Esophagus (tissue), 2 donors: ENCODE data around the gene LATS2. TPM values are rescaled to one million over a fixed set of nuclear protein-coding genes. Genes with fewer than 3 reads are reported as not detected.

Experiments used
- H3K27ac ChIP-seq, 2 donors: one replicate each; pipeline ENCODE4 v1.5.1; 2013; ENCODE audit warnings: low read depth in 2 of 2, mild to moderate bottlenecking in 2 of 2, inconsistent platforms in 1 of 2, low read length in 1 of 2, moderate library complexity in 1 of 2
- H3K27me3 ChIP-seq, 2 donors: one replicate each; pipeline ENCODE4 v1.6.1; 2013; ENCODE audit warnings: low read length in 2 of 2, control low read depth in 1 of 2, mild to moderate bottlenecking in 1 of 2; ENCODE audit not compliant: insufficient read depth in 2 of 2, control insufficient read depth in 1 of 2
- H3K36me3 ChIP-seq, 2 donors: one replicate each; pipeline ENCODE4 v1.6.1; 2013; ENCODE audit warnings: low read length in 1 of 2; ENCODE audit not compliant: control insufficient read depth in 2 of 2, insufficient read depth in 2 of 2
- H3K4me1 ChIP-seq, 2 donors: one replicate each; pipeline ENCODE4 v1.6.1; 2013; ENCODE audit warnings: low read length in 1 of 2; ENCODE audit not compliant: control insufficient read depth in 2 of 2, insufficient read depth in 2 of 2
- H3K4me3 ChIP-seq, 2 donors: one replicate each; pipeline ENCODE4 v1.5.1; 2013; ENCODE audit warnings: low read length in 2 of 2, mild to moderate bottlenecking in 2 of 2, low read depth in 1 of 2, moderate library complexity in 1 of 2
- H3K9me3 ChIP-seq, 2 donors: one replicate each; pipeline ENCODE4 v1.6.1; 2013; ENCODE audit warnings: mild to moderate bottlenecking in 2 of 2, low read depth in 1 of 2, low read length in 1 of 2, moderate library complexity in 1 of 2; ENCODE audit not compliant: control insufficient read depth in 2 of 2, insufficient read depth in 1 of 2
- WGBS, 2 donors: extraction: QIAGEN DNeasy Blood & Tissue Kit; methylation state at CpG; one replicate each; pipeline ENCODE4 v1.1.7; 2013; 5-methylcytosine and 5-hydroxymethylcytosine counted together
- polyA plus RNA-seq, 2 donors: library from polyadenylated mRNA; stranded (reverse); fragments of 200-250 nt; gene quantifications; one replicate each; pipeline ENCODE4 v1.2.3, GENCODE V29; 2013
- donor health status: healthy with polysubstance abuse.
- donor health status: Bipolar disorder and iron deficiency.

LATS2 gene
- polyA plus RNA-seq, 2 donors = 5.1 to 5.2 TPM

GRCh38 chr13:21076253-21076652 is 14.9 kb upstream of the LATS2 start:
- WGBS, 2 donors = 61 to 62% methylated on average over 18 of the region's 18 CpGs
- Histone ChIP-seq H3K36me3 (no peaks in the 10 kb centered on the region), H3K4me3 (peak overlapping the region in 1 of 2 donors; percentile 52), H3K4me1 (no peaks in the 10 kb centered on the region), H3K27ac (no peak overlapping the region), H3K9me3 (no peaks in the 10 kb centered on the region), H3K27me3 (no peaks in the 10 kb centered on the region)

- Histone ChIP-seq H3K27me3 (no peaks in the 10 kb centered on the region), H3K9me3 (no peaks in the 10 kb centered on the region), H3K4me3 (peak overlapping the region; percentile 43 to 52), H3K27ac (peak overlapping the region; percentile 4 to 47), H3K36me3 (no peaks in the 10 kb centered on the region), H3K4me1 (no peaks in the 10 kb centered on the region)
- WGBS, 2 donors = 4% methylated on average over 46 to 52 of the region's 64 CpGs
These were observed 14.2 kb upstream of the LATS2 start for GRCh38 chr13:21075379-21076249.

GRCh38 chr13:21075011-21075378 is 13.6 kb upstream of the LATS2 start:
- H3K27me3 ChIP-seq = no peaks in the 10 kb centered on the region
- peak overlapping the region in 1 of 2 donors; percentile 52 for H3K4me3 ChIP-seq
- H3K9me3 ChIP-seq = no peaks in the 10 kb centered on the region
- WGBS, 2 donors = 45 to 46% methylated on average over 9 of the region's 9 CpGs
- H3K36me3 ChIP-seq = no peaks in the 10 kb centered on the region
- peak overlapping the region; percentile 47 to 81 for H3K27ac ChIP-seq
- no peaks in the 10 kb centered on the region for H3K4me1 ChIP-seq

GRCh38 chr13:21074546-21074945 is 13.2 kb upstream of the LATS2 start:
- H3K4me3 ChIP-seq = no peak overlapping the region
- no peaks in the 10 kb centered on the region for H3K36me3 ChIP-seq
- peak overlapping the region; percentile 47 to 81 for H3K27ac ChIP-seq
- no peaks in the 10 kb centered on the region for H3K4me1 ChIP-seq
- H3K9me3 ChIP-seq = no peaks in the 10 kb centered on the region
- 52 to 60% methylated on average over 10 of the region's 10 CpGs for WGBS, 2 donors
- H3K27me3 ChIP-seq = no peaks in the 10 kb centered on the region

- Histone ChIP-seq H3K4me1 (no peaks in the 10 kb centered on the region), H3K9me3 (no peaks in the 10 kb centered on the region), H3K4me3 (no peak overlapping the region), H3K36me3 (no peaks in the 10 kb centered on the region), H3K27me3 (no peaks in the 10 kb centered on the region), H3K27ac (no peak overlapping the region)
These were observed 10.5 kb upstream of the LATS2 start for GRCh38 chr13:21071924-21072323.

- 42 to 46% methylated on average over 4 of the region's 4 CpGs for WGBS, 2 donors
- Histone ChIP-seq H3K27ac (no peak overlapping the region), H3K4me3 (no peak overlapping the region)
These were observed 9.6 kb upstream of the LATS2 start for GRCh38 chr13:21071015-21071414.

GRCh38 chr13:21069561-21070004 is 8.2 kb upstream of the LATS2 start:
- no peak overlapping the region for H3K27ac ChIP-seq
- H3K36me3 ChIP-seq = no peaks in the 10 kb centered on the region
- no peak overlapping the region for H3K4me3 ChIP-seq
- WGBS, 2 donors = 29 to 44% methylated on average over 6 of the region's 6 CpGs
- H3K27me3 ChIP-seq = no peaks in the 10 kb centered on the region
- H3K4me1 ChIP-seq = no peaks in the 10 kb centered on the region
- no peaks in the 10 kb centered on the region for H3K9me3 ChIP-seq

More at GRCh38 chr13:21071015-21071414, 9.6 kb upstream of the LATS2 start:
- Histone ChIP-seq H3K4me1 (no peaks in the 10 kb centered on the region), H3K36me3 (no peaks in the 10 kb centered on the region), H3K27me3 (no peaks in the 10 kb centered on the region), H3K9me3 (no peaks in the 10 kb centered on the region)

GRCh38 chr13:21067848-21068247 is 6.5 kb upstream of the LATS2 start:
- H3K36me3 ChIP-seq = no peaks in the 10 kb centered on the region
- no peaks in the 10 kb centered on the region for H3K4me1 ChIP-seq
- H3K27me3 ChIP-seq = no peaks in the 10 kb centered on the region
- no peak overlapping the region for H3K4me3 ChIP-seq
- H3K9me3 ChIP-seq = no peaks in the 10 kb centered on the region
- 76 to 89% methylated on average over 4 of the region's 4 CpGs for WGBS, 2 donors
- no peak overlapping the region for H3K27ac ChIP-seq

- H3K36me3 ChIP-seq = no peaks in the 10 kb centered on the region
- WGBS, 2 donors = 93 to 95% methylated on average over 4 of the region's 4 CpGs
- no peaks in the 10 kb centered on the region for H3K9me3 ChIP-seq
- no peaks in the 10 kb centered on the region for H3K4me1 ChIP-seq
- no peak overlapping the region for H3K27ac ChIP-seq
- no peaks in the 10 kb centered on the region for H3K27me3 ChIP-seq
- no peak overlapping the region for H3K4me3 ChIP-seq
These were observed 5.6 kb upstream of the LATS2 start for GRCh38 chr13:21066946-21067345.

- H3K4me1 ChIP-seq = no peaks in the 10 kb centered on the region
- H3K4me3 ChIP-seq = no peak overlapping the region
- no peak overlapping the region for H3K27ac ChIP-seq
- H3K9me3 ChIP-seq = no peaks in the 10 kb centered on the region
- 84 to 91% methylated on average over 2 of the region's 2 CpGs for WGBS, 2 donors
- H3K27me3 ChIP-seq = no peaks in the 10 kb centered on the region
- H3K36me3 ChIP-seq = no peaks in the 10 kb centered on the region
These were observed 4.3 kb upstream of the LATS2 start for GRCh38 chr13:21065686-21066085.
